Peyer's patch (tissue), 4 donors: ENCODE measurements around the gene RBPJL. TPM values are rescaled to one million over a fixed set of nuclear protein-coding genes. Genes with fewer than 3 reads are reported as not detected.

Experiments used
- DNase-seq, 3 donors: peaks; one replicate each; pipeline ENCODE4 v3.0.0-alpha.2; 2017 to 2019
- H3K27ac ChIP-seq, 4 donors: fragments of 200-600 bp; sonication (generic); one replicate each; pipeline ENCODE4 v1.5.1; 2016 to 2019
- H3K27me3 ChIP-seq, 2 donors: fragments of 200-600 bp; sonication (generic); one replicate each; pipeline ENCODE4 v1.5.1; 2019
- H3K36me3 ChIP-seq, 3 donors: fragments of 200-600 bp; sonication (generic); one replicate each; pipeline ENCODE4 v1.5.1; 2016 to 2019
- H3K4me1 ChIP-seq, 4 donors: fragments of 200-600 bp; sonication (generic); one replicate each; pipeline ENCODE4 v1.5.1; 2016 to 2019
- H3K4me3 ChIP-seq, 4 donors: fragments of 200-600 bp; sonication (generic); 1 replicate in 3 of 4; 2 replicates in 1 of 4; pipeline ENCODE4 v1.5.1; 2016 to 2019; ENCODE audit warnings: mild to moderate bottlenecking in 1 of 4
- H3K9me3 ChIP-seq, 4 donors: fragments of 200-600 bp; sonication (generic); one replicate each; pipeline ENCODE4 v1.5.1; 2016 to 2019; ENCODE audit warnings: mild to moderate bottlenecking in 1 of 4
- POLR2A ChIP-seq, 2 donors: fragments of 450-650 bp; IDR thresholded peaks; one replicate each; pipeline ENCODE4 v1.5.1; 2017; ENCODE audit warnings: antibody characterized with exemption in 2 of 2, mild to moderate bottlenecking in 2 of 2, moderate library complexity in 2 of 2
- total RNA-seq, 4 donors: library from RNA; depleted of rRNA; stranded (reverse); fragments of >200 nt; gene quantifications; one replicate each; pipeline ENCODE4 v1.1.0, GENCODE V29; 2016
- TF ChIP-seq, protein P1 (sequence below), 6 experiments: fragments of 450-650 bp in 4 of 6; fragments of 200-600 bp in 2 of 6; sonication (generic) in 1 of 6; IDR thresholded peaks; one replicate each; pipeline ENCODE4 v1.5.1; 2017 to 2019; ENCODE audit warnings: antibody characterized with exemption in 6 of 6, mild to moderate bottlenecking in 3 of 6, moderate library complexity in 1 of 6

Gene RBPJL
- total RNA-seq, 4 donors from 2014 or later: not detected

DNA sequence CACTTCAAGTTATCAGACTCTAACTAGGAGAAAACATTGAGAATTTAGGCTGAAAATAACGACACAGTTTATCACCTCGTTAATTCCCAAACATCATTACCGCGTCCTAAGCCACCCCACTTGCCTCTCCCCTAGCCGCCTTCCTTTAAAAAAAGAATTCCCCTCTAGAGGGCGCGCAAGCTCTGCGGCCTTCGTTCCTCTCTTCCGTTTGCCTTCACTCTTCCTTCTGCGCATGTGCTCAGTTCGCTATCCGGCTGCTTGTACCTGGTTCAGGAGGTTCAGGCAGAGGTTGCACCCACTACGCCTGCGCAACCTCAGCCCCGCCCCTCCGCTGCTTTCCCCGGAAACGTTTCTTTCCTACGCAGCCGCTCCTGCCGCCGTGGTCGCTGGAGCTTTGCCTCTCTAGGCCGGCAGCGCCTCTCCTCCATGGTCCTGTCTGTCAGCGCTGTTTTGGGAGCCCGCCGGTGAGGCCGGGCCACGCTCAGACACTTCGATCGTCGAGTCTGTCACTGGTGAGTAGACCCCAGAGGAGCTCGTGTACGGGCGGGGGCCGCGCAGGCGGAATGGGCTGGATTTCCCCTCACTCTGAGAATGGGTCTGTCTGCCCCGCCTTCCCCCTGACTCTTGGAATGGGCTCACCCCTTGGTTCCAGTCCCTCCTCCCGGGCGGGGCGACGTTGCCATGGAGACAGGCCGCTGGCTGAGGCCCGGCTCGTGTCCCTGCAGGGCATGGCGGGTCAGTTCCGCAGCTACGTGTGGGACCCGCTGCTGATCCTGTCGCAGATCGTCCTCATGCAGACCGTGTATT, 56.4 kb downstream of the RBPJL start, which contains the start of gene SYS1:
SYS1 (plus strand) TSS at position 353 of the 807 bp plus-strand sequence; CDS start at position 729, 376 bp downstream.
- Histone ChIP-seq H3K4me1 (peaks cover 0 to 47% (median 12%) of the 10 kb centered on the region in 4 donors), H3K36me3 (peaks cover 0 to 27% (median 0%) of the 10 kb centered on the region in 3 donors)
- TF ChIP-seq, protein P1, sequence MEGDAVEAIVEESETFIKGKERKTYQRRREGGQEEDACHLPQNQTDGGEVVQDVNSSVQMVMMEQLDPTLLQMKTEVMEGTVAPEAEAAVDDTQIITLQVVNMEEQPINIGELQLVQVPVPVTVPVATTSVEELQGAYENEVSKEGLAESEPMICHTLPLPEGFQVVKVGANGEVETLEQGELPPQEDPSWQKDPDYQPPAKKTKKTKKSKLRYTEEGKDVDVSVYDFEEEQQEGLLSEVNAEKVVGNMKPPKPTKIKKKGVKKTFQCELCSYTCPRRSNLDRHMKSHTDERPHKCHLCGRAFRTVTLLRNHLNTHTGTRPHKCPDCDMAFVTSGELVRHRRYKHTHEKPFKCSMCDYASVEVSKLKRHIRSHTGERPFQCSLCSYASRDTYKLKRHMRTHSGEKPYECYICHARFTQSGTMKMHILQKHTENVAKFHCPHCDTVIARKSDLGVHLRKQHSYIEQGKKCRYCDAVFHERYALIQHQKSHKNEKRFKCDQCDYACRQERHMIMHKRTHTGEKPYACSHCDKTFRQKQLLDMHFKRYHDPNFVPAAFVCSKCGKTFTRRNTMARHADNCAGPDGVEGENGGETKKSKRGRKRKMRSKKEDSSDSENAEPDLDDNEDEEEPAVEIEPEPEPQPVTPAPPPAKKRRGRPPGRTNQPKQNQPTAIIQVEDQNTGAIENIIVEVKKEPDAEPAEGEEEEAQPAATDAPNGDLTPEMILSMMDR (IDR thresholded peaks at IDR 0.05): peak; percentile 82 to 98 (median 94)
- TF ChIP-seq POLR2A (IDR thresholded peaks at IDR 0.05): peak; percentile 93 to 95

DNA sequence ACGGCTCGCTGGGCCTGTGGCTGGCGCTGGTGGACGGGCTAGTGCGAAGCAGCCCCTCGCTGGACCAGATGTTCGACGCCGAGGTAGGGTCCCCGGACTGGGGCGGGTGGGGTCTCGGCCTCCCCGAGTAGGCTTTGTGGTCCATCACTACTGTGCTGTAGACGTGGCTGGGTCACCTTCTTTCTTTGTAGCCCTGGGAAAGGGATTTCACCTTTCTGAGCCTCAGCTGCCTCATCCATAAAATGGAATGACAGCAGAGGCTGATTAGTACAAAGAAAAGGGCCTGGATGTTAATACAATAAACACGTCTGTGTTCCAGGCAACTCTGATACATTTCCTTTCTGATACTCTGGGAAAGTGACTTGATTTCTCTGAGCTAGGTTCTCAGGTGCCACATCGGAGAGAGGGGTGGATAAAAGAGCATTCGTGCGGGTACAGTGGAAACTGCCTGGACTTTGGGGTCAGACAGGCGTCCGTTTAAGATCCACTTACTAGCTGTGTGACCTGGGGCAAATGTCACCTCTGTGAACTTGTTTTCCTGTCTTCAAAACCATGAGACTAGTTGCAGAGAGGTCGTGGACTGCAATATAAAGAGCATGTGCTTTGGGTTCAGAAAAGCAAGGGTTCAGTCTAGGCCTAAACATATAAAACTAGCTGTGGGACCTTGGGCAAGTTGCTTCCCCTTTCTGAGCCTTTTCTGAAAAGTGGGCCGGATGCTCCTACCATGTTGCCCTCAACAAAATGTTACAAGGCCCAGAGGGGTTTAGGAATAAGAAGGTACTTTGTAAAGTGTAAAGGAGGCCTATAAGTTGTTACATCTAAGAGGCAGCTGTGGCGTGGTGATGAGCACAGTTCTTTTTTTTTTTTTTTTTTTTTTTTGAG, 57.2 kb downstream of the RBPJL start:
- Histone ChIP-seq H3K4me3 (peak overlapping the region; percentile 69 to 97 (median 72)), H3K27ac (peak overlapping the region; percentile 89 to 99 (median 95)), H3K27me3 (no peaks in the 10 kb centered on the region), H3K36me3 (peaks cover 0 to 35% (median 0%) of the 10 kb centered on the region in 3 donors), H3K4me1 (peaks cover 0 to 45% (median 15%) of the 10 kb centered on the region in 4 donors), H3K9me3 (no peaks in the 10 kb centered on the region)
- no peak for TF ChIP-seq POLR2A (IDR thresholded peaks at IDR 0.05)
- TF ChIP-seq, protein P1 (IDR thresholded peaks at IDR 0.05): no peak
- DNase-seq: no peak

More for the DNA sequence above, 56.4 kb downstream of the RBPJL start, which contains the start of gene SYS1:
- H3K9me3 ChIP-seq: no peaks in the 10 kb centered on the region
- DNase-seq: peak; percentile 95 to 99 (median 99)
- peak within 1 kb of the TSS; percentile 69 to 97 (median 72) for H3K4me3 ChIP-seq
- peak within 1 kb of the TSS; percentile 89 to 99 (median 95) for H3K27ac ChIP-seq
- no peaks in the 10 kb centered on the region for H3K27me3 ChIP-seq

DNA sequence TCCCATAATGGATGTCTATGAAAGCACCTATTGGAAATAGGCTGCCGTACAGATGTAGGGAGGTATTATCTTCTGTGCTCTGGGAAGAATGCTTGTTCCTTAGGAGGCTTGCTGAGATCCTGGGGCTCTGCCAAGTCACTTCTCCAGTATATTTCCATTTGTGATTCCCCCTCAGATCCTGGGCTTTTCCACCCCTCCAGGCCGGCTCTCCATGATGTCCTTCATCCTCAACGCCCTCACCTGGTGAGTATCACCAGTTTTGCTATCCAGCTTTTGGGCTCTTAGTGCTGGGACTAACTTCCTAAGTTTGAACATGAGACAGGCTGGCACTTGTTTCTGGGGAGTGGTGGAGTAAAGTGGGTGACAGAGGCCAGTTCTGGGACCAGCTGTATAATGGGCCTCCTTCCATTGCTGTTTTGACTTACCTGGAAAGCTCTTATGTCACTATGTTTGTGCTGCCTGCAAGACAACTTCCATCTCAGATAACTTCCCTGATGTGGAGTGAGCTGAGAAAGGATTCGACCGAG, 58.9 kb downstream of the RBPJL start:
- Histone ChIP-seq H3K27me3 (no peaks in the 10 kb centered on the region), H3K4me3 (no peak overlapping the region), H3K36me3 (peaks cover 0 to 35% (median 0%) of the 10 kb centered on the region in 3 donors), H3K27ac (no peak overlapping the region), H3K9me3 (no peaks in the 10 kb centered on the region), H3K4me1 (peaks cover 0 to 30% (median 16%) of the 10 kb centered on the region in 4 donors)
- no peak for TF ChIP-seq POLR2A (IDR thresholded peaks at IDR 0.05)
- DNase-seq: no peak

DNA sequence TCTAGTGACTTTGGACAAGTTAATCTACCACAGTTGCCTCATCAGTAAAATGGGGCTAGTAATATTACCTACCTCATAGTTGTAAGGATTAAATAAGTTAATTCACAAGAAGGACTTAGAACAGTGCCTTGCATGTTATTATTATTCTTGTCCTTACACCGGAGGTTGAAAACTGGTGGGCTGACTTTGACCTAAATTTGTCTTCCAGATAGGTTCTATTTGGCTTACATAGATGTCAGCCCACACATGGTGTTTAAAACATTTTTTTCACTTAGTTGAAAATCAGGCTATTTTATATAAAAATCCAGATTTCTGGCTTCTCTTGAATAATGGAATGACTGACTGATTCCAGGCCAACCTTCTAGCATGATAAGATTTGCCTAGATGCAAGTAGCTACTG, 59.6 kb downstream of the RBPJL start:
- Histone ChIP-seq H3K4me1 (peaks cover 0 to 30% (median 15%) of the 10 kb centered on the region in 4 donors), H3K27me3 (no peaks in the 10 kb centered on the region), H3K36me3 (peaks cover 0 to 35% (median 0%) of the 10 kb centered on the region in 3 donors), H3K9me3 (no peaks in the 10 kb centered on the region), H3K27ac (no peak overlapping the region), H3K4me3 (no peak overlapping the region)
- TF ChIP-seq, protein P1 (IDR thresholded peaks at IDR 0.05): no peak
- no peak for TF ChIP-seq POLR2A (IDR thresholded peaks at IDR 0.05)
- DNase-seq: no peak

DNA sequence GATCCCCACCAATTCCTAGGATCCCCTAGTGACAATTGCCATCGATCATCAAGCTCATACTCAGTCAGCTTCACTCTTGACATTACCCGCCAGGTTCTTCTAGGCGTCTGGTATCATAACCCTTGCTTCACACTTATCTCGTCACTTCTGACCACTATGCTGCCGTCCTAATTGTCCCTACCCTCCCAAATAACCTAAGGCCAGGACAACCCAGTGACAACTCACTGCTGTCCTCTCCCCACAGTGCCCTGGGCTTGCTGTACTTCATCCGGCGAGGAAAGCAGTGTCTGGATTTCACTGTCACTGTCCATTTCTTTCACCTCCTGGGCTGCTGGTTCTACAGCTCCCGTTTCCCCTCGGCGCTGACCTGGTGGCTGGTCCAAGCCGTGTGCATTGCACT, 60.0 kb downstream of the RBPJL start:
- Histone ChIP-seq H3K27me3 (no peaks in the 10 kb centered on the region), H3K4me3 (no peak overlapping the region), H3K4me1 (peaks cover 0 to 30% (median 15%) of the 10 kb centered on the region in 4 donors), H3K9me3 (no peaks in the 10 kb centered on the region), H3K36me3 (peaks cover 0 to 35% (median 0%) of the 10 kb centered on the region in 3 donors), H3K27ac (no peak overlapping the region)
- no peak for TF ChIP-seq POLR2A (IDR thresholded peaks at IDR 0.05)
- TF ChIP-seq, protein P1 (IDR thresholded peaks at IDR 0.05): no peak
- DNase-seq: no peak
